Bone marrow (tissue), 2 donors: ENCODE measurements around the gene BOLA1.
"Not testable (repeated sequence)": the region's sequence is repeated elsewhere in the genome, so short reads cannot be mapped to it uniquely, and the experiment has no call there.

Experiments
- DNase-seq, 2 donors: peaks; one replicate each; lab custom pipeline; 2025; lab: John Stamatoyannopoulos, UW

The BOLA1 gene, protein sequence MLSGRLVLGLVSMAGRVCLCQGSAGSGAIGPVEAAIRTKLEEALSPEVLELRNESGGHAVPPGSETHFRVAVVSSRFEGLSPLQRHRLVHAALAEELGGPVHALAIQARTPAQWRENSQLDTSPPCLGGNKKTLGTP

DNA sequence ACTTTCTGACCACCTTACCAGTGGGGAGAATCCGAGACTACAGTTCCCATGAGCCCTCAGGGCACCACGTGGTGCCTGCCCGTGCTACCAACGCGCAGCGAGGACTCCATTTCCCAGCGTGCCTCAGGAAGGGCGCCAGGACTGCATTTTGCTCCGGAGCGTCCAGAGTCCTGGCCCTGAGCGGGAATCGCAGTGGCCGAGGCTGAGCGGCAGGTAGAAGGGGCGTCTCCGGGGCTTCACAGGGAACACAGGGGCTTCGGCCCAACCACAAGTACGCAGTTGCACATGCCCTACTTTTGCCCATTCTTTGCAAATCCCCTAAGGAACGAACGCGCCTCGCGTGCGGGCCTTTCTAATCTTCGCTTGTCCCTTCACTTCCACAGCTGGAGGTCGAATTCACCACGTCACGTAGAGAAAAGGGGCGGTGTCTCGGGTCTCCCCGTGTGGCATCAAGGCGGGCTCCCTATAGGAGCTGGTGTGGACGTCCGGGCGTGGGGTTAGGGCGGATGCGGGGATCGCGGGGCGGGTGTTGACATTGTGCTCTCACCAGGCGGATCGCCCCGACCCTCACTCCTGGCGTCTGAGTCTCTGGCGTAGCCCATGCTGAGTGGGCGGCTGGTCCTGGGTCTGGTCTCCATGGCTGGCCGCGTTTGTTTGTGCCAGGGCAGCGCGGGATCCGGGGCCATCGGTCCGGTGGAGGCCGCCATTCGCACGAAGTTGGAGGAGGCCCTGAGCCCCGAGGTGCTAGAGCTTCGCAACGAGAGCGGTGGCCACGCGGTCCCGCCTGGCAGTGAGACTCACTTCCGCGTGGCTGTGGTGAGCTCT is at the start of gene BOLA1:
BOLA1 (plus strand) TSS at position 109 of the 825 bp plus-strand sequence; CDS start at position 601, 492 bp downstream.
- peak; percentile 67 to 76 for DNase-seq

DNA sequence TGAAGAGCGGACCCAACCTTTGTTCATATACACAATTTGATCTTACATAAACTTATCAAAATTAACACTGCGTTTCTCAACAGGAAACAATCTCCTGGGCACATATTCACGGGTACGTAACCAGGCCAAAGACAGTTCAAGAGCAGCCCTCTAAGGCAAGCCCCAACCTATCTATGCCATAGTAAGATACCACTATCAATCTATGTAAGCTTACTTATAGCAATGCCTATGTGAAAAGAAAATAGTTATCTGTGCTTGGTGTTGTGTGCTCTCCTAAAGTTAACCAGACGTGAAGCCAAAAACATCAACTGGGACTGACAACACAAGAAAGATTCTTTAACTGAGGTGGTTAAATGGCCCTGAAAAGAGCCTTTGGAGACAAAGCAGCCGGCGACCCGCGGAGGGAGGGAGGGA is 49.4 kb upstream of the BOLA1 start:
- DNase-seq, result no peak

DNA sequence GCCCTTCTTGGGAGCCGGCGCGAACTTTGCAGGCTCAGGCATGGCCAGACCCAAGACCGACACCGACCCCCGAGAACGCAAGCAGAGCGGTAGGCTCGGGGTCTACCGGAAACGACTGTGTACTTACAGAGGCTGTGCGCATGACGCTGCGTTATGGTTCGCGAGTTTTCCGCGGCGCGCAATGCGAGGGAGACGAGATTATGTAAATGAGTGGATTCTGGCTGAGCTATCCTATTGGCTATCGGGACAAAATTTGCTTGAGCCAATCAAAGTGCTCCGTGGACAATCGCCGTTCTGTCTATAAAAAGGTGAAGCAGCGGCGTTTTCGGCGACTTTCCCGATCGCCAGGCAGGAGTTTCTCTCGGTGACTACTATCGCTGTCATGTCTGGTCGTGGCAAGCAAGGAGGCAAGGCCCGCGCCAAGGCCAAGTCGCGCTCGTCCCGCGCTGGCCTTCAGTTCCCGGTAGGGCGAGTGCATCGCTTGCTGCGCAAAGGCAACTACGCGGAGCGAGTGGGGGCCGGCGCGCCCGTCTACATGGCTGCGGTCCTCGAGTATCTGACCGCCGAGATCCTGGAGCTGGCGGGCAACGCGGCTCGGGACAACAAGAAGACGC is 48.5 kb upstream of the BOLA1 start:
- not testable (repeated sequence) for DNase-seq

DNA sequence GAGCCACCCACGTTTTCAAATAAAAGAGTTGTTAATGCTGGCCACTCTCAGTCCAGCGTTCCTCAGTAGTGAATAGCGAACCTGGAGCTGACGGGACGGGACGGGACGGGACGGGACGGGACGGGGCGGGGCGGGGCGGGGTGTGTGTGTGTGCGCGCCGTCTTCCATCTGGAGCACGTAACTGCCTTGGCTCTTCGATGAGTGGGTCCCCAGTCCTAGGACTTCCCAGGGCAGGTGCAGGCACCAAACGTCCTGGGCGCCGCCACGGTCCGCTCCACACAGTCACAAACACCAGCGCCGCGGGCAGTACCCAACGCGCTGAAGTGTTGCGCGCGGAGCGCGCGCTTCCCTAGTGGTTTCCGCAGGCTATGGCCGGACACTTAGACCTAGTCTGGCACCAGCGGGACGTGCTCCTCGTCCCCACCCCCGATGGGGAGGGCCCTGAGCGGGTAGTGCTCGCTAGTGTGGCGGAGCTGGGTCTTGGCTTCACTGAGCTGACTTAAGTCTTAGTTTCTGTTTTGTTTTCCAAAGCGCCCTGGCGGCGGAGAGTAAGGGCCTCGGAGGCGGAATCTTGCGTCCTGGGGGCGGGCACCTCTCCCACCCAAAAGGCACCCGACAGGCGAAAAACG is 47.7 kb upstream of the BOLA1 start:
- DNase-seq, result not testable (repeated sequence)

DNA sequence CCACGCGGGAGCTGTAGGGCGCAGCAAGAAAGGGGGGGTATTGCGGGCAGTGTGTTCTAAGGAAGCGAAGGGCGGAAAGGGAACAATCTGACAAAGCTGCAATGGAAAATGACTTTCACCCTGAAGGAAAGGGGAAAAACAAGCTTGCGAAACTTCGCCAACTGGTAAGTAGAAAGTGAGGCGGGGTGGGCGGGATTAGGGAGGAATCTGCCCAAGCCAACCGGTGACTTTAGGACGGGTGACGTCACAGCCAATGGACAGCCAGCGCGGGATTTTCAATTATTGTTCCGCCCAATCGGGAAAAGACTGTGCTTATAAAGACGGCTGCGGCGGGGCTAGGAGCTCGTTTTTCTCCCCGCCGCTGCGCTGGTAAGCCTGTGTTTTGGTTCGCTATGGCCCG is 47.1 kb upstream of the BOLA1 start:
- DNase-seq, result not testable (repeated sequence)

DNA sequence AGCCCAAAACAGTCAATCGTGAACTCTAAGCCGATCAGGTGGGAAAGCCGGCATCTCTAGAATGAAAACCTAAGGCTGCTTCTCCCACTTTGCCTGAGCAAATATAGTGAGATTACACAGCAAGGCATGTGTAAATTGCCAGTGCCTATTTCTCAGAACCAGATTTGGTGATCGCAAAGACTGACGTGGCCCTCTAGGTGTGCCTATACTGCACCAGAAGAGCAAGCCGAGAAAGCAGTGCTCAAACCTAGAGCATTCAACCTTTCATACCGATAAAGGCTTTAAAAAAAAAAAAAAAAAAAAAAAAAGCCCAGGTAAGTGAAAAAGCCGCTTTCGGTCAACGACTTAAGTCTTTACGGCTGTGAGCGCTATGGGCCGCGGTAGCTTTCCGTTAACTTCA is 39.1 kb upstream of the BOLA1 start:
- DNase-seq, result not testable (repeated sequence)

DNA sequence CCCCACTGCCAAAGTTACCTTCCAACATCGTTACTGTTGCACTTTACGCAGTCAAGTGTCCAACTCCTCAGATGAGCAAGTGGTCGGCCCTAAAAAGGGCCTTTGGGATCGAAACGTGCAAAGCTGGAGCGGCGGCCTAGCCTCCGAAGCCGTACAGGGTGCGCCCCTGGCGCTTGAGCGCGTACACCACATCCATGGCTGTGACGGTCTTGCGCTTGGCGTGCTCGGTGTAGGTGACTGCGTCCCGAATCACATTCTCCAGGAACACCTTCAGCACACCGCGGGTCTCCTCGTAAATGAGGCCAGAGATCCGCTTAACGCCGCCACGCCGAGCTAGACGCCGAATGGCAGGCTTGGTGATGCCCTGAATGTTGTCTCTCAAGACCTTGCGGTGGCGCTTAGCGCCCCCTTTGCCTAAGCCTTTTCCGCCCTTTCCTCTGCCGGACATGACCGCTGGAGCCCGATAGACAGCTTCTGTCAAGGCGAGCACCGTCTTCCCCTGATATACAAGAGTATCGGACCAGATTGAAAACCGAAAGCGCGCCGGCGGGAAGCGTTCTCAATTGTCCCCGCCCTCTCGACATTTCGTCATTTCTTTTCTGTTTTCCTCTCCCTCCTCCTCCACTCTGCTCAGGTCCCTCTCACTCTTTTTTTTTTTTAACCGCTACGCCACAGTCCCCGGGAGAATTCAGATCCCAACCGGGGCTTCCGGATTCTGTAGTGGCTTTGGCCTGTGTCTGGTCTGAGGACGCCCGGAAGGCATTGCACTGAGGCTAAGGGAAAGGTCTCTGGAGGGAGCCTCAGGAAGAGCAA is 38.5 kb upstream of the BOLA1 start:
- not testable (repeated sequence) for DNase-seq

DNA sequence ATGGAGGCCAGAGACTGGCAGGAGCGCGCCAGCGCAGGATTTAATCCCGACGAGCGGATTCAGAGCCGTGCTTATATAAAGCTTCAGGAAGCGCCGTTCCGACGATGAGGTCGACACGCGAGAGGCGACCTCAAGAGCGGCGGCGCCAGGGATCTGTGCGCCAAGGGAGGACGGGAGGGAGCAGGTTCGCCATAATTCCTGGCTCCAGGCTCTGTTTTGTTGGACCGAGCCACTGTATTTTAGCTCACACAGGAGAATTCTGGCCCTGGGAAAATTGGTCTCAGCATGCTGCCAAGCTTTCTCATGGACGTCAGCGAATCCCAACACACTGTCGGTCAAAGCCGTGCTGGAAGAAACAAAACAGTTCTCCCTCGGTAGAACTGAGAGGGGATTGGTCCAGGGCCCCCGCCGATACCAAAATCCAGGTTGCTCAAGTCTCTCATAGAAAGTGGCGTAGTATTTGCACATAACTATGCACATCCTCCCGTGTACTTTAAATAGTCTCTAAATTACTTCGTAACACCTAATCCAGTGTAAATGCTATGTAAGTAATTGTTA is 37.8 kb upstream of the BOLA1 start:
- not testable (repeated sequence) for DNase-seq

DNA sequence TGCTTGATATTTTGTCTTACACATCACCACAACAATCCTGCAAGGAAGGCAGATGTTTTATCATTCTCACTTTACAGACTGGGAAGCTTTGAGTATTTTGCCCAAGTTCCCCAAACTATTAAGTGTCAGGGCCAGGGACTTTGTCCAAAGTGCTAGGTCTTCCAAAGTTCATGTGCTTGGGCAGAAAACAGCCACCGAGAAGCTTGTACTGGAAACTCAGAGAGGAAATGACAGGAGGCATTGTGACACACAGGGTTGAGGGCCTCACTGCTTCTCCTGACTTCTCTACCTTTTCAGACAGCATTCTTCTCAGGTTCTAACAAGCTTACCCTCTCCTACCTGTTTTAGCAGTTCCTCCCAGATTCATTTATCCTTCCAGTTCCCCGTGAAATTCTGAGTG is 32.5 kb upstream of the BOLA1 start:
- not testable (repeated sequence) for DNase-seq

DNA sequence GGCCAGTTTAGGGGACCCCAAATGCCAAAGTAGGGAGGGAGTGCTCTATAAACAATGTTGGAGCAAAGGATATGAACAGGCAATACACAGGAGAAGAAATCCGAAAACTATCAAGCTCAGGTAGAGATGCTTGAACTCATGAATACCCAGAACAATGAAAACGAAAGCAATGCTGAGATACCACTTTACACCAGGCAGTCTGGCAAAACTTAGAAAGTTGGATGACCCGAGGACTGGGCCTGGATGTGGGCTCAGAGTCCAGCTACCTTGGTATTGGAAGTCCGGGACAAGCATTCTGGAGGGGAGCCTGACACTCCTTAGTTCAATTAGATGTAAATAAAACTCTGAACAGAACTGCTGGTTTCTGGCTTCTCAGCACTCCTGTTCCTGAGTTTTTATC is 26.3 kb upstream of the BOLA1 start:
- not testable (repeated sequence) for DNase-seq

DNA sequence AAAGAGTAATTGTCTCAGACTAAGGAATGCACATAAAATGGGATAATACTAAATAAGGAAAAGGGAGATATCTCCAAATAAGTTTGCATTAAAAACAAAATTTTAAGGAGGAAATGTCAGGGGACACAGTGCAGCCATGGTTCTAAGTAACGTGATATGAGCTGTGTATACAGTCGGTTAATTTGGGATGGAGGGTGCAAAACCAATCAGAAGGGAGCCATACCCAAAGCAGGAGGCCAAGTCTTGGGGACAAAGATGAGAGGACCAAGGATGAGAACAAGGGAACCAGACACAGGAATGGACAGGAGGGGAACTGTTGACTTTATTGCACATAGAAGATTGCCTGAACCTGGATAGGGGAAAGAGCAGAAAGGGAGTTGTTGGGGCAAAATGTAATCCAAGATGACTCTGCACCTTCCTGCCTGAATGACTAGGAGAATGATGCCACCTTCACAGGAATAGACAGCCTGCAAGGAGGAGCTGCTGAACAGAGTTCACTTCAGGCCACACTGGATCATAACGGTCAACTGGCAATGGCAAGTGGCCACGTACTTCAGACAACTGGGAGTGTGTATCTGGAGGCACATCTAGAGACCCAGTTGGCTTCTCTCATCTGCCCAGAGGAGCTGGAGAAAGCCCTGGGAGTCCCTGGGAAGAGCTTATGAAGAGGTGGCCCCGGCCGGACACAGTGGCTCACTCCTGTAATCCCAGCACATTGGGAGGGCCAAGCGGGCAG is 22.0 kb upstream of the BOLA1 start:
- DNase-seq, result no peak

DNA sequence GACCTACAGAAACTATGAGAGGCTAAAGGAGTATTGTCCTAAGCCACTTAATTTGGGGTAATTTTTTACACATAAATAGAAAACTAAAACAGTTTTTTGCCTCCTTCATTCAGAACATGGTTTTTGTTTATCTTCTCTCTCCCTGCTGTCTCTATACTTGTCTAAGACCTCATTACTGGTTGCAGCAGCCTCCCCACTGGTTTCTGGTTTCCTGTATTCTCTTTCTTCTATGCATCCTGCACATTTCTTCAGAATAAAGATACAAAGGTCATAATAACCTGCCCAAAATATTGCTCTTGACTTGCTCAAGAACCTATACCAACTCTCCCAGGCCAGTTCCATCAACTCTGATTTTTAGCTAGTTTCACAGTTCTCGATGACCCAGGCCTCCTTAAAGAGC is 19.8 kb upstream of the BOLA1 start:
- DNase-seq, result no peak

DNA sequence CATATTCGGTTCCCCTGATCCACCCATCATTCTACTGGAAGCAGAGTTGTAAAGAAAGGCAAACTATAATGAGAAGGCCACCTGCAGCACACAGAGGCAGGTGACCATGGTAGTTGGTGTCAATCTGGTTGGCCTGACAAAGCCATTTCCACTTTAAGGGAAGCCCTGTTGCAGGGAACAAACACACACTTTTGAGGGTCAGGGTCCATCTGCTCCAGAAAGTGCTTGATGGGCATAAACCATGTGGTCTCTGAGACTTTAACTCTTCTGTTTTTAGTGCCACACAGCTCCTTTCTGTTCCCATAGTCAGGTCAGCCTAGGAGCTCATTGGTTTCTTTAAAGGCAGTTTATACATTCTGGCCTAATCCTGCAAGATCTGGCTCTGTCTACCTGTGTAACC is 17.5 kb upstream of the BOLA1 start:
- DNase-seq, result no peak

DNA sequence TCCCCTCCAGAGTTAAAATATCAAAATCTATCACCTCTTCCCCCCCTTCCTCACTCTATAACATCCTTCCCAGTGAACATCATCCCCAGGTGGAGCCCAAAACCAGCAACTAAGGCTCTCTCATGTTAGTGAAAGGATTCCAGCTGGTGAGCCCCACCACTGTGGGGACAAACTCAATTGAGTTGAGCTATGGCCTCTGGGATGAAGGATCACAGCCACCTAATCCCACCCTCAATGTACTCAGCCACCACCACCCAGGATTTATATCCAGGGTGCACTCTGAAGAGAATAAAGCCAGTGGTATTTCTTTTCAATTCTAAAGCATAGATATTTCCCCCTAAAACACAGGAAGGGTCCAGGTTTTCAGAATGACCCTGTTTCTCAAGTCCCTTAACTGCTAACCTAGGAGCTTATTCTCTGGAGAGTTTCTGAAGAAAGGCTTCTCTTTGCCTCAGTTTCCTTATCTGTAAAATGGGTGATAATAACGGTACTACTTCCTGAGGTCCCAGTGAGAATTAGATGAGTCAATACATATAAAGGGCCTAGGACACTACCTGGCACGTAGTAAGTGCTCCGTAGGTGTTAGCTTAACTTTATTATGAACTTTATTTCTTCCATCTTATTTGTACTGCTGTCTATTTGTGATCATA is 15.6 kb upstream of the BOLA1 start:
- no peak for DNase-seq

DNA sequence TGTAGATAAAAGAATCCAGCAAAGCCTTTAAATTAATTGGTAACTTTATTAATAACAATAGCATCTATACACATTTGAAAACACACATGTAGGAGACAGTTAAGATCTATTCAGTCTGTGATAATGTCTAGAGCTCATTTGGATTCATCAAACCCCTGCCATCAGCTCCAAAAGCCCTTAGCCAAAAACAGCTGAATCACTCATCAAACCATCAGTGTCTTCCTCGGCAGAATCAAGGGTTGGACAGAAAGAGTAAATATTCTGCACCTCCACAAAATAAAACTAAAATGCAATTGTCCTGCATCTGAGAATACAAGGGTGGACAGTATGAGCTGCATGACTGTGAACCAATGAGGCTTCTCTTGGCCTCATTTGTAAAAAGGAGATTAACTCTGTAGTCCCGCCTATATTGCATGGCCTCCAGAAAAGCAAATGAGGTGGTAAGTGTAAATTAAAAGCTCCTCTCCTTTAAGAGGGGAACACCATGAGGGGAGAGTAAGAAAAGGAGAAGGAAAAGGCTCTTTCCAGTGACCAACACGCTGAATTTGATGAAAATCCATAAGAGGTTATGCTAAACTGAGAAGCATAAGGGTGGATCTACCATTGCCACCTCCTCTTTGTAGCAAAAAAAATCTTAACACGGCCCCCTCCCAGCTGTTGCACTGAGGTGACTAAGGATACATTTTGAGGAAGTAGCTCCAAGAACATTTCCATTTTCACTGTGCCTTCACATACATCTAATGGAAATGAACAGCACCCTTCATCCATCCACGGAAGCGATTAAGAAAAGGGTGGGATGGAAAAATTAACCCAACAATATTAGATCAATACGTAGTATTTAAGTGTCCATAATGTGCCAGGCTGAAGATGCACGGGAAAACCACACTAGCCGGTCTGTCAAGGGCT is 14.7 kb upstream of the BOLA1 start:
- DNase-seq, result peak in 1 of 2 donors; percentile 92

DNA sequence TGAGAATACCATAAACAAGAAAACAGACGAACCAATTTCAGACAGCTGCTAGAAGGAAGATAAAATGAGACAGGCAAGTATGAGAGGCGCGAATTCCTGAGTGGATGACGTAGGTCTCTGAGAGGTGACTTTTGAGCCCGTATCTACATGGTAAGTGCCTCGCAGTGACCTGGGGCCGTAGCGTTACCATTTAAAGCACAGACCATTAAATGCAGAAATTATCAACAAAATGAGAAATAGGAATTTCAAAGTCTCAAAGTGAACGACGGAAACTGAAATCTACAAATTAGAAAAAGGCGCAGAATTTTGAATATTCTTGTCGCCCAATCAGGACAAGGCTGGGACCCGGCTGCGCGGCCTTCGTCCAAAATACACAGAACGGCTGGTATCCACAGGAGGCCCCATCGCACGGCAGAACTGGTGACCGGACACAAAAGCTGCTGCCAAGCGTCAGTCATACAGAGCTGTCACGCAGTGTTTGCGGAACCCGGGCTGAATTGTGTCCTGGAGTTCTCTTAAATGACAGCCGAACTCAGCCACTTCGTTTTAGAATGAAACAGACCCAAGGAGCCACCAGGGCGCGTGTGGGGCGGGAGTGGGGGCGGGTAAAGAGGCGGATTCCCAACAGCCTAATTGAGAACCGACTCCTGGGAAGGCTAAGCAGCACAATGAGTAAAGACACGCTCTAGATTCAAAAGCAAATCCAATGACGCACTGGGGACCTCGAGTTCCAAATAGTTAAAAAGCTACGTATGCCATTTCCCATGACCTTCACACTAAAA is 13.8 kb upstream of the BOLA1 start:
- peak; percentile 66 to 90 for DNase-seq

DNA sequence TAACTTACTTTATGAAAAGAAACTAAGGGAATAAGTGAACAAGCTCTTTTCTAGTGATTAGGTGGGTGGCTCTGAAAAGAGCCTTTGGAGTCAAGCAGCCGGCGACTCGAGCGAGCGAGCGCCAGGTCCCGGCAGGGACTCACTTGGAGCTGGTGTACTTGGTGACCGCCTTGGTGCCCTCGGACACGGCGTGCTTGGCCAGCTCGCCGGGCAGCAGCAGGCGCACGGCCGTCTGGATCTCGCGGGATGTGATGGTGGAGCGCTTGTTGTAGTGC is 13.3 kb upstream of the BOLA1 start:
- DNase-seq, result peak in 1 of 2 donors; percentile 55

DNA sequence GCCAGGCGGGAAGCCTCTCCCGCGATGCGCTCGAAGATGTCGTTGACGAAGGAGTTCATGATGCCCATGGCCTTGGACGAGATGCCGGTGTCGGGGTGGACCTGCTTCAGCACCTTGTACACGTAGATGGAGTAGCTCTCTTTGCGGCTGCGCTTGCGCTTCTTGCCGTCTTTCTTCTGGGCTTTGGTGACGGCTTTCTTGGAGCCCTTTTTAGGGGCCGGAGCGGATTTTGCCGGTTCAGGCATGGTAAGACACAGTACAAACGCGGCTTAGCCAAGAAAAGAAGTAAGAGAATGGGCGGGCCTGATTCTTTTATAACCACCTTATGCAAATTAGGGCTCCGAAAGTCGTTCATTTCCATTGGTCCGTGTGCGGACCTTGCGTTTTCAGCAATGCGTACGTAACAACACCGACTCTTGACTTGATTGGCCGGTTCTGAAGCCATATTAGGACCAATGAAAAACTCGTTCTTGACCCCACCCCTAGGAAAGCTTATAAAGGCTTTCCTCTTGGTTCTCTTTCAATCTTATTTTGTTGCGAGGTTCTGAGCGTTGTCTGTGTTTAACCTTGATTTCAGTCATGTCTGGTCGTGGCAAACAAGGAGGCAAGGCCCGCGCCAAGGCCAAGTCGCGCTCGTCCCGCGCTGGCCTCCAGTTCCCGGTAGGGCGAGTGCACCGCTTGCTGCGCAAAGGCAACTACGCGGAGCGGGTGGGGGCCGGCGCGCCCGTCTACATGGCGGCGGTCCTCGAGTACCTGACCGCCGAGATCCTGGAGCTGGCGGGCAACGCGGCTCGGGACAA is 12.8 kb upstream of the BOLA1 start:
- DNase-seq, result peak; percentile 72 to 99
